MG63 (cell line): Measurements from ENCODE around the gene TRIM51. TPM values are rescaled to one million over a fixed set of nuclear protein-coding genes. Genes with fewer than 3 reads are reported as not detected.

ENCODE experiments used
- total RNA-seq: library from RNA; depleted of rRNA; stranded (reverse); fragments of >200 nt; shearing (Covaris generic); gene quantifications from 2 replicates; pipeline ENCODE4 v1.2.3, GENCODE V29; 2014; ENCODE audit warnings: low replicate concordance; rRNA removed

Gene TRIM51
- total RNA-seq, 1 experiment from 2014 or later: not detected

Other genes starting within 250 kb of the TRIM51 start
- not detected in 2 replicates for gene OR4P4, start 248.2 kb upstream of the TRIM51 start, total RNA-seq
- not detected in 2 replicates for gene OR4S2, start 235.0 kb upstream of the TRIM51 start, total RNA-seq
- not detected in 2 replicates for gene OR4C6, start 221.1 kb upstream of the TRIM51 start, total RNA-seq
- gene OR5D13, start 109.9 kb upstream of the TRIM51 start, total RNA-seq: not detected in 2 replicates
- not detected in 2 replicates for gene OR5D14, start 87.7 kb upstream of the TRIM51 start, total RNA-seq
- gene OR5L1, start 71.9 kb upstream of the TRIM51 start, total RNA-seq: not detected in 2 replicates
- not detected in 2 replicates for gene OR5D18, start 63.7 kb upstream of the TRIM51 start, total RNA-seq
- gene OR5L2, start 56.1 kb upstream of the TRIM51 start, total RNA-seq: not detected in 2 replicates
- gene OR5D16, start 44.5 kb upstream of the TRIM51 start, total RNA-seq: not detected in 2 replicates
- gene OR5W2, start 31.3 kb downstream of the TRIM51 start, total RNA-seq: not detected in 2 replicates
- not detected in 2 replicates for gene OR5I1, start 53.1 kb downstream of the TRIM51 start, total RNA-seq
- gene OR10AG1, start 86.6 kb downstream of the TRIM51 start, total RNA-seq: not detected in 2 replicates
- not detected in 2 replicates for gene OR5F1, start 111.3 kb downstream of the TRIM51 start, total RNA-seq
- not detected in 2 replicates for gene OR5AS1, start 144.4 kb downstream of the TRIM51 start, total RNA-seq
- gene OR8I2, start 210.0 kb downstream of the TRIM51 start, total RNA-seq: not detected in 2 replicates
- not detected in 2 replicates for gene OR8H2, start 220.4 kb downstream of the TRIM51 start, total RNA-seq
- gene OR8H3, start 239.1 kb downstream of the TRIM51 start, total RNA-seq: not detected in 2 replicates